ENCODE results near the gene LAMTOR1. TPM values are rescaled to one million over a fixed set of nuclear protein-coding genes. Genes with fewer than 3 reads are reported as not detected.

Gene LAMTOR1
- total and polyA plus RNA-seq, 4 donors: 51.2 to 231 (median 111) TPM

- ATAC-seq (ENCODE audit: insufficient read depth, low FRiP score) (no peak), DNase-seq (no peak)
- no peak overlapping the region for H3K9ac ChIP-seq (ENCODE audit: insufficient read depth in 1 of 2, low read length in 2 of 2)
- H3K36me3 ChIP-seq (ENCODE audit: control insufficient read depth in 4 of 4, insufficient read depth in 4 of 4, low read length in 4 of 4): peaks cover 13 to 31% (median 25%) of the 10 kb centered on the region in 4 donors
- 69 to 76% methylated on average over 3 of the region's 3 CpGs for WGBS, 2 donors
- TF ChIP-seq CTCF (IDR thresholded peaks at IDR 0.05; ENCODE audit: control extremely low read depth, extremely low read depth): no peak
- peaks cover 0 to 17% (median 5%) of the 10 kb centered on the region in 5 donors for H3K4me1 ChIP-seq (ENCODE audit: control insufficient read depth in 5 of 5, insufficient read depth in 5 of 5, low read length in 5 of 5)
- peak overlapping the region in 1 of 2 donors; percentile 37 for H3K27ac ChIP-seq (ENCODE audit: low read depth in 1 of 2, low read length in 1 of 2)
- no peak overlapping the region for H3K4me3 ChIP-seq
- H3K9me3 ChIP-seq (ENCODE audit: control insufficient read depth in 4 of 4, insufficient read depth in 3 of 4, low read length in 3 of 4): no peaks in the 10 kb centered on the region
- H3K27me3 ChIP-seq (ENCODE audit: control insufficient read depth in 3 of 3, insufficient read depth in 3 of 3, low read length in 2 of 3): no peaks in the 10 kb centered on the region
These were observed 3.1 kb downstream of the LAMTOR1 start for GRCh38 chr11:72100009-72100408.

DNA sequence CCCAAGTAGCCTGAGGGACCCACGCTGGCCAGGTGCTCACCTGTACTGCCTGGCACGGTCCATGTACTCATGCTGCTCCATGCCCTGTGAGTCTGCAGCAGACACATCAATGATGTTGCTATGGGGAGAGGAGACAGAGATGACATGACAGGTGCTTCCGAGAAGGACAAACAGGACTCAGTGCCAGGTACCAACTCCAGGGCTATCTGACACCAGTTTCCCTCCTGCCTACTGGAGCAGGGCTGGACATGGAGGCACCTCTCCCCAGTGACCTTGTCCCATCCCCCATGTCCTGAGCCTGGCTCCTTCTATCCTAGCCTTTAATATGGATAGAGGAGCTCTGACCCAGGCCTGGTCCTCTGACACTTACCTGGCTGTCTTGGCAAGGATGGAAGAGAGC lies 4.4 kb downstream of the LAMTOR1 start:
- H3K4me1 ChIP-seq (ENCODE audit: control insufficient read depth in 5 of 5, insufficient read depth in 5 of 5, low read length in 5 of 5): peaks cover 0 to 16% (median 3%) of the 10 kb centered on the region in 5 donors
- H3K27me3 ChIP-seq (ENCODE audit: control insufficient read depth in 3 of 3, insufficient read depth in 3 of 3, low read length in 2 of 3): no peaks in the 10 kb centered on the region
- no peak overlapping the region for H3K4me3 ChIP-seq
- H3K9ac ChIP-seq (ENCODE audit: insufficient read depth in 1 of 2, low read length in 2 of 2): no peak overlapping the region
- WGBS, 2 donors: 96 to 98% methylated on average over 3 of the region's 3 CpGs
- H3K27ac ChIP-seq (ENCODE audit: low read depth in 1 of 2, low read length in 1 of 2): no peak overlapping the region
- H3K36me3 ChIP-seq (ENCODE audit: control insufficient read depth in 4 of 4, insufficient read depth in 4 of 4, low read length in 4 of 4): peaks cover 13 to 35% (median 27%) of the 10 kb centered on the region in 4 donors
- no peak for TF ChIP-seq CTCF (IDR thresholded peaks at IDR 0.05; ENCODE audit: control extremely low read depth, extremely low read depth)
- no peaks in the 10 kb centered on the region for H3K9me3 ChIP-seq (ENCODE audit: control insufficient read depth in 4 of 4, insufficient read depth in 3 of 4, low read length in 3 of 4)
- DNase-seq (no peak), ATAC-seq (ENCODE audit: insufficient read depth, low FRiP score) (no peak)

- Histone ChIP-seq H3K4me1 (ENCODE audit: control insufficient read depth in 5 of 5, insufficient read depth in 5 of 5, low read length in 5 of 5) (peaks cover 0 to 5% (median 0%) of the 10 kb centered on the region in 5 donors), H3K9ac (ENCODE audit: insufficient read depth in 1 of 2, low read length in 2 of 2) (peak overlapping the region in 1 of 2 donors; percentile 8), H3K27me3 (ENCODE audit: control insufficient read depth in 3 of 3, insufficient read depth in 3 of 3, low read length in 2 of 3) (no peaks in the 10 kb centered on the region), H3K4me3 (no peak overlapping the region), H3K9me3 (ENCODE audit: control insufficient read depth in 4 of 4, insufficient read depth in 3 of 4, low read length in 3 of 4) (no peaks in the 10 kb centered on the region), H3K36me3 (ENCODE audit: control insufficient read depth in 4 of 4, insufficient read depth in 4 of 4, low read length in 4 of 4) (peaks cover 2 to 21% (median 13%) of the 10 kb centered on the region in 4 donors), H3K27ac (ENCODE audit: low read depth in 1 of 2, low read length in 1 of 2) (peak overlapping the region in 1 of 2 donors; percentile 1)
- peak; percentile 86 for TF ChIP-seq CTCF (IDR thresholded peaks at IDR 0.05; ENCODE audit: control extremely low read depth, extremely low read depth)
- peak; percentile 88 for ATAC-seq (ENCODE audit: insufficient read depth, low FRiP score)
- 25 to 30% methylated on average over 4 of the region's 4 CpGs for WGBS, 2 donors
- peak; percentile 69 to 77 (median 74) for DNase-seq
These were observed 11.8 kb downstream of the LAMTOR1 start for GRCh38 chr11:72091292-72091691.
